Prostate gland (tissue), 2 donors: ENCODE measurements around the gene PHLPP1.

Source experiments
- CTCF ChIP-seq, 4 experiments: fragments of 200-600 bp in 2 of 4; fragments of 450-650 bp in 2 of 4; sonication (generic) in 2 of 4; IDR thresholded peaks; 1 replicate in 3 of 4; 2 replicates in 1 of 4; pipeline ENCODE4 v1.5.1; 2016 to 2019; ENCODE audit warnings: antibody characterized with exemption in 4 of 4, mild to moderate bottlenecking in 2 of 4, moderate library complexity in 2 of 4
- POLR2AphosphoS5 ChIP-seq: sonication (generic); formaldehyde crosslinking; IDR thresholded peaks from one replicate; pipeline ENCODE4 v1.6.1; 2017; ENCODE audit warnings: antibody characterized with exemption

DNA sequence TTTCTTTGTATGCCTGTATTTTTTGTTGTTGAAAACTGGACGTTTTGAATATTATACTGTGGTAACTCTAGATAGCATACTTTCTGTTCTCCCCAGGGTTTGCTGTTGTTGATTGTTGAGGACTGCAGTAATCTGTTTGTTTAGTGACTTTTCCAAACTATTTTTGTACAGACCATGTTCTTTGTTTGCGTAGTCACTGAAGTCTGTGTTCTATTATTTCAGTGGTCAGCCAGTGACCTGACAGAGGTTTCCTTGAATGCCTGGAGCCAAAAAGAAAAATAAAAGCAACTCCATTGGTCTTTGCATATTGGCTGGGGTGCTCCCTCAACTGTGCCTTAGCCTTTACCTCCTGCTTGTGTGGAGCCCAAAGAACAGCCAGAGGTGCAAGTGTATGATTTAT lies 42.7 kb upstream of the PHLPP1 start:
- no peak for TF ChIP-seq POLR2AphosphoS5
- TF ChIP-seq CTCF (IDR thresholded peaks at IDR 0.05) = no peak
